ENCODE data around the gene MCU.
"Not testable (repeated sequence)": the region's sequence is repeated elsewhere in the genome, so short reads cannot be mapped to it uniquely, and the experiment has no call there.

Gene MCU

DNA sequence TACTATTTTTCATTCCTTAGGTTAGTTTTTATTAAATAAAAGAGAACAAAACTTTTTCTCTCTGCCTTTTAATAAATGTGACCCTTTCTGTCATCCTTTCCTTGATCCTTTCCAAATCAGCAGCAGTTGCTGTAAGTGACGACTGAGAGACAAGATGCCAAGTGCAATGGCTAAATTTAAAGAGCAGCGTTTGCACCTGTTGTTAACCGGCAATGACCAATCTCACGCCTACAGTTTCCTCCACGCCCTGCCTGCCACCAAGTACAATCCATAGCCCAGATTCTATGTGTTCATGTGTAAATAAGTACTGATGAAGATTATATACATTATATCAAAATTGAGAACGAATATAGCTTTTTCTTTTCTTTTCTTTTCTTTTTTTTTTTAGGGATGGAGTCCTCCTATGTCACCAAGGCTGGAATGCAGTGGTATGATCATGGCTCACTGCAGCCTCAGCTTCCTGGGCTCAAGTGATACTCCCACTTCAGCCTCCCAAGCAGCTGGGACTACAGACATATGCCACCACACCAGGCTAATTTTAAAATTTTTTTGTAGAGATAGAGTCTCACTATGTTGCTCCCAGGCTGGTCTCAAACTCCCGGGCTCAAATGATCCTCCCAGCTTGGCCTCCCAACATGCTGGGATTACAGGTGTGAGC is 6.5 kb upstream of the MCU start:
- H3K4me1 ChIP-seq (ENCODE audit: control insufficient read depth in 2 of 2, insufficient read depth in 2 of 2, low read length in 2 of 2), result peaks cover 8 to 33% of the 10 kb centered on the region in 2 donors
- H3K36me3 ChIP-seq (ENCODE audit: control insufficient read depth in 2 of 2, insufficient read depth in 2 of 2, low read length in 2 of 2), result no peaks in the 10 kb centered on the region
- H3K9ac ChIP-seq (ENCODE audit: low read depth in 1 of 2, low read length in 2 of 2), result peak overlapping the region in 1 of 2 donors; percentile 20
- peak overlapping the region; percentile 27 to 70 for H3K27ac ChIP-seq (ENCODE audit: low read depth in 2 of 2, low read length in 2 of 2)
- H3K27me3 ChIP-seq (ENCODE audit: control insufficient read depth in 2 of 2, insufficient read depth in 2 of 2, low read length in 2 of 2), result no peaks in the 10 kb centered on the region
- no peak overlapping the region for H3K4me3 ChIP-seq (ENCODE audit: low read length in 2 of 2)
- no peaks in the 10 kb centered on the region for H3K9me3 ChIP-seq (ENCODE audit: control insufficient read depth in 2 of 2, low read length in 2 of 2)

- Histone ChIP-seq H3K27ac (ENCODE audit: low read depth in 2 of 2, low read length in 2 of 2) (peak overlapping the region; percentile 71 to 82), H3K4me1 (ENCODE audit: control insufficient read depth in 2 of 2, insufficient read depth in 2 of 2, low read length in 2 of 2) (peaks cover 6 to 32% of the 10 kb centered on the region in 2 donors)
- not testable (repeated sequence) for H3K36me3 ChIP-seq (ENCODE audit: control insufficient read depth in 2 of 2, insufficient read depth in 2 of 2, low read length in 2 of 2); H3K9ac ChIP-seq (ENCODE audit: low read depth in 1 of 2, low read length in 2 of 2); H3K4me3 ChIP-seq (ENCODE audit: low read length in 2 of 2); H3K9me3 ChIP-seq (ENCODE audit: control insufficient read depth in 2 of 2, low read length in 2 of 2); H3K27me3 ChIP-seq (ENCODE audit: control insufficient read depth in 2 of 2, insufficient read depth in 2 of 2, low read length in 2 of 2)
These were observed 5.5 kb upstream of the MCU start for GRCh38 chr10:72686430-72686829.

GRCh38 chr10:72687035-72687434 is 4.9 kb upstream of the MCU start:
- peaks cover 6 to 32% of the 10 kb centered on the region in 2 donors for H3K4me1 ChIP-seq (ENCODE audit: control insufficient read depth in 2 of 2, insufficient read depth in 2 of 2, low read length in 2 of 2)
- peak overlapping the region; percentile 71 to 82 for H3K27ac ChIP-seq (ENCODE audit: low read depth in 2 of 2, low read length in 2 of 2)
- H3K9me3 ChIP-seq (ENCODE audit: control insufficient read depth in 2 of 2, low read length in 2 of 2), result no peaks in the 10 kb centered on the region
- H3K27me3 ChIP-seq (ENCODE audit: control insufficient read depth in 2 of 2, insufficient read depth in 2 of 2, low read length in 2 of 2), result no peaks in the 10 kb centered on the region
- H3K9ac ChIP-seq (ENCODE audit: low read depth in 1 of 2, low read length in 2 of 2), result peak overlapping the region in 1 of 2 donors; percentile 38
- H3K36me3 ChIP-seq (ENCODE audit: control insufficient read depth in 2 of 2, insufficient read depth in 2 of 2, low read length in 2 of 2), result no peaks in the 10 kb centered on the region
- H3K4me3 ChIP-seq (ENCODE audit: low read length in 2 of 2), result peak overlapping the region in 1 of 2 donors; percentile 20

DNA sequence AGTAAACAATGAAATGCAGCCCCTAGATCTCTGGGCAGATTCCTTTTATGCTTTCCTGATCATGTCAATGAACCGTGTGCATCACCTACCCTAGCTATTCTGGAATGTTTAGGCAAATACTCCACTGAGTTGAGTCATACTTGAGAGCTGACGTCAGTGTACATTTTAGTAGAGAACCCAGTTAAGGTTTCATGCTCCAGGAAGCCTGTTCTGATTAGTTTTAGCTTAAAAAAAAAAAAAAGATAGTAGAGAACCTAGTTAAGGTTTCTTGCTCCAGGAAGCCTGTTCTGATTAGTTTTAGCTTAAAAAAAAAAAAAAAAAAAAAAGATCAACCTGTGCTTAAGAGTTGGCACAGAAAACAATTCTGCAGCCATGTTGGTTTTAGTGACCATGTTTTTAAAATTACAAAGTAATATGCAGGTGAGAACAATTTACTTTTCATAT is 3.7 kb upstream of the MCU start:
- Histone ChIP-seq H3K4me3 (ENCODE audit: low read length in 2 of 2) (no peak overlapping the region), H3K9me3 (ENCODE audit: control insufficient read depth in 2 of 2, low read length in 2 of 2) (no peaks in the 10 kb centered on the region), H3K36me3 (ENCODE audit: control insufficient read depth in 2 of 2, insufficient read depth in 2 of 2, low read length in 2 of 2) (no peaks in the 10 kb centered on the region), H3K9ac (ENCODE audit: low read depth in 1 of 2, low read length in 2 of 2) (no peak overlapping the region), H3K27ac (ENCODE audit: low read depth in 2 of 2, low read length in 2 of 2) (peak overlapping the region; percentile 71 to 82), H3K4me1 (ENCODE audit: control insufficient read depth in 2 of 2, insufficient read depth in 2 of 2, low read length in 2 of 2) (peaks cover 6 to 37% of the 10 kb centered on the region in 2 donors), H3K27me3 (ENCODE audit: control insufficient read depth in 2 of 2, insufficient read depth in 2 of 2, low read length in 2 of 2) (no peaks in the 10 kb centered on the region)

DNA sequence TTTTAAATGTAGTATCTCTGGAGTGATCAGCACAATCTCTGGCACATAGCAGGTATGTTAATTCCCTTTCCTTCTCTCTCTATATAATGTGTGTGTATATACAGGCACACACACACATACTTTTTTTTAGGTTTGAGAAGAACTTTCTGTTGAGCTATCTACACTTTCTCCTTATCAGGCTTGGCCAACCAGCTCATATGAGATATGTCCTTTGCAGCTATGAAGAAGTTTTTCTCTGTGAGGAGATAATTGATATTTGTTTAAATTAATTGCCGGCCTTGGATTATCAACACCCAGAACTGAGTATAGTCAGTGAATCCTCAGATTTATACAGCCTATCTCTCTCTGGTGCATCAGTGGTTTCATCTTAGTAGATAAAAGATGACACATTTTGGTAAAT is 2.3 kb upstream of the MCU start:
- Histone ChIP-seq H3K27ac (ENCODE audit: low read depth in 2 of 2, low read length in 2 of 2) (no peak overlapping the region), H3K36me3 (ENCODE audit: control insufficient read depth in 2 of 2, insufficient read depth in 2 of 2, low read length in 2 of 2) (no peaks in the 10 kb centered on the region), H3K9ac (ENCODE audit: low read depth in 1 of 2, low read length in 2 of 2) (no peak overlapping the region), H3K4me3 (ENCODE audit: low read length in 2 of 2) (no peak overlapping the region), H3K4me1 (ENCODE audit: control insufficient read depth in 2 of 2, insufficient read depth in 2 of 2, low read length in 2 of 2) (peaks cover 18 to 50% of the 10 kb centered on the region in 2 donors), H3K27me3 (ENCODE audit: control insufficient read depth in 2 of 2, insufficient read depth in 2 of 2, low read length in 2 of 2) (no peaks in the 10 kb centered on the region), H3K9me3 (ENCODE audit: control insufficient read depth in 2 of 2, low read length in 2 of 2) (no peaks in the 10 kb centered on the region)

GRCh38 chr10:72690071-72690755 is 1.7 kb upstream of the MCU start:
- no peaks in the 10 kb centered on the region for H3K9me3 ChIP-seq (ENCODE audit: control insufficient read depth in 2 of 2, low read length in 2 of 2)
- H3K4me1 ChIP-seq (ENCODE audit: control insufficient read depth in 2 of 2, insufficient read depth in 2 of 2, low read length in 2 of 2), result peaks cover 22 to 51% of the 10 kb centered on the region in 2 donors
- H3K4me3 ChIP-seq (ENCODE audit: low read length in 2 of 2), result no peak overlapping the region
- no peaks in the 10 kb centered on the region for H3K27me3 ChIP-seq (ENCODE audit: control insufficient read depth in 2 of 2, insufficient read depth in 2 of 2, low read length in 2 of 2)
- no peaks in the 10 kb centered on the region for H3K36me3 ChIP-seq (ENCODE audit: control insufficient read depth in 2 of 2, insufficient read depth in 2 of 2, low read length in 2 of 2)
- H3K9ac ChIP-seq (ENCODE audit: low read depth in 1 of 2, low read length in 2 of 2), result no peak overlapping the region
- H3K27ac ChIP-seq (ENCODE audit: low read depth in 2 of 2, low read length in 2 of 2), result no peak overlapping the region

DNA sequence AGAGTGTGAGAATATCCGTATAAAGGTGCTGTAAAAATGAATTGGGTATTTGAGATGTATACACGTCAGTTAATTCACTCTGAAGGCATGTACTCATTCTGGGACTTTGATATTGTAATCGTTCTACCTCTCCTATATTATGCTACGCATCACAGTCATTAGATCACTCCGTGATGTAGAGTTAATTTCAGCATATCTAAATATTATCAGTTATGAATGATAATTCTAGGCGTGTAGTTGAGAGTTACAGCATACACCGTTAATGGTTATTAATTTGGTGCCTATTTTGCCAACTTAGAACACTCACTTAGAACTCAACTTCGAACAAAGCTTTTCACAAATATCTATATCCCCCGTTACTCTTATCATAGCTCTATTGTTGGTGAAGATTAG is 477 bp upstream of the MCU start:
- peaks cover 22 to 42% of the 10 kb centered on the region in 2 donors for H3K4me1 ChIP-seq (ENCODE audit: control insufficient read depth in 2 of 2, insufficient read depth in 2 of 2, low read length in 2 of 2)
- H3K4me3 ChIP-seq (ENCODE audit: low read length in 2 of 2), result peak overlapping the region; percentile 90 to 92
- H3K9me3 ChIP-seq (ENCODE audit: control insufficient read depth in 2 of 2, low read length in 2 of 2), result no peaks in the 10 kb centered on the region
- H3K9ac ChIP-seq (ENCODE audit: low read depth in 1 of 2, low read length in 2 of 2), result peak overlapping the region; percentile 66 to 90
- no peaks in the 10 kb centered on the region for H3K36me3 ChIP-seq (ENCODE audit: control insufficient read depth in 2 of 2, insufficient read depth in 2 of 2, low read length in 2 of 2)
- peak overlapping the region; percentile 88 to 91 for H3K27ac ChIP-seq (ENCODE audit: low read depth in 2 of 2, low read length in 2 of 2)
- H3K27me3 ChIP-seq (ENCODE audit: control insufficient read depth in 2 of 2, insufficient read depth in 2 of 2, low read length in 2 of 2), result no peaks in the 10 kb centered on the region

DNA sequence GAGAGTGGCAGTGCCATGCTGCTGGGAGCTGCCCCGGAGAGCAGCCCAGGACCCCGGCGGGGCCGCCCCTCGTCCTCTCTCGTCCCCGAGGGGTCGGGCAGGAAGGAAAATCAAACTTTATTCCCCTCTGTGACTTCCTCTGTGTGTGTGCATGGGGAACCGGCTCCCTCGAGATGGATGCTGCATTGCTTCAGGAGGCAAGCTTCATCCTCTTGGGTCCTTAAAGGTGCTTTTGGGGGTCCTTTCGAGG is 726 bp downstream of the MCU start:
- no peaks in the 10 kb centered on the region for H3K9me3 ChIP-seq (ENCODE audit: control insufficient read depth in 2 of 2, low read length in 2 of 2)
- peak overlapping the region; percentile 86 to 90 for H3K9ac ChIP-seq (ENCODE audit: low read depth in 1 of 2, low read length in 2 of 2)
- peaks cover 16 to 31% of the 10 kb centered on the region in 2 donors for H3K4me1 ChIP-seq (ENCODE audit: control insufficient read depth in 2 of 2, insufficient read depth in 2 of 2, low read length in 2 of 2)
- no peaks in the 10 kb centered on the region for H3K27me3 ChIP-seq (ENCODE audit: control insufficient read depth in 2 of 2, insufficient read depth in 2 of 2, low read length in 2 of 2)
- peak overlapping the region; percentile 88 to 91 for H3K27ac ChIP-seq (ENCODE audit: low read depth in 2 of 2, low read length in 2 of 2)
- H3K4me3 ChIP-seq (ENCODE audit: low read length in 2 of 2), result peak overlapping the region; percentile 90 to 92
- no peaks in the 10 kb centered on the region for H3K36me3 ChIP-seq (ENCODE audit: control insufficient read depth in 2 of 2, insufficient read depth in 2 of 2, low read length in 2 of 2)

GRCh38 chr10:72692994-72693781 is 1.2 kb downstream of the MCU start:
- Histone ChIP-seq H3K4me1 (ENCODE audit: control insufficient read depth in 2 of 2, insufficient read depth in 2 of 2, low read length in 2 of 2) (peaks cover 16 to 27% of the 10 kb centered on the region in 2 donors), H3K36me3 (ENCODE audit: control insufficient read depth in 2 of 2, insufficient read depth in 2 of 2, low read length in 2 of 2) (no peaks in the 10 kb centered on the region)

More at GRCh38 chr10:72692994-72693781, 1.2 kb downstream of the MCU start:
- Histone ChIP-seq H3K27ac (ENCODE audit: low read depth in 2 of 2, low read length in 2 of 2) (peak overlapping the region; percentile 88 to 91), H3K4me3 (ENCODE audit: low read length in 2 of 2) (peak overlapping the region; percentile 90 to 92), H3K27me3 (ENCODE audit: control insufficient read depth in 2 of 2, insufficient read depth in 2 of 2, low read length in 2 of 2) (no peaks in the 10 kb centered on the region), H3K9ac (ENCODE audit: low read depth in 1 of 2, low read length in 2 of 2) (peak overlapping the region; percentile 86 to 90), H3K9me3 (ENCODE audit: control insufficient read depth in 2 of 2, low read length in 2 of 2) (no peaks in the 10 kb centered on the region)
